ENCODE measurements around the gene CDH24.

The CDH24 gene

GRCh38 chr14:23043145-23043544, 14.2 kb downstream of the CDH24 start:
- DNase-seq = no peak

- DNase-seq = no peak
Measured at GRCh38 chr14:23042162-23042965, 15.0 kb downstream of the CDH24 start, which contains the start of gene PSMB11. TSS of gene PSMB11 (plus strand) at chr14:23042212. CDS start at chr14:23042226, 14 bp downstream.

- DNase-seq = no peak
Measured at GRCh38 chr14:23041729-23042128, 15.6 kb downstream of the CDH24 start.

GRCh38 chr14:23040100-23040499, 17.2 kb downstream of the CDH24 start:
- no peak for DNase-seq

- no peak for DNase-seq
Measured at GRCh38 chr14:23035303-23036144, 21.8 kb downstream of the CDH24 start.

- no peak for DNase-seq
Measured at GRCh38 chr14:23034498-23035302, 22.6 kb downstream of the CDH24 start, which contains the start of gene PSMB5. TSS of gene PSMB5 (minus strand) at chr14:23034900. CDS start at chr14:23034881, 19 bp downstream.

GRCh38 chr14:23033801-23034497, 23.4 kb downstream of the CDH24 start:
- DNase-seq = no peak

- no peak for DNase-seq
Measured at GRCh38 chr14:23033251-23033727, 24.0 kb downstream of the CDH24 start.

- no peak for DNase-seq
Measured at GRCh38 chr14:23030936-23031335, 26.4 kb downstream of the CDH24 start.

GRCh38 chr14:23028799-23029198, 28.5 kb downstream of the CDH24 start:
- DNase-seq = peak; percentile 19 to 34

GRCh38 chr14:23025151-23025814, 32.0 kb downstream of the CDH24 start:
- no peak for DNase-seq

GRCh38 chr14:23024612-23025075, 32.7 kb downstream of the CDH24 start:
- no peak for DNase-seq

GRCh38 chr14:23023795-23024152, 33.5 kb downstream of the CDH24 start:
- DNase-seq = no peak

GRCh38 chr14:23023022-23023794, 34.1 kb downstream of the CDH24 start:
- no peak for DNase-seq

GRCh38 chr14:23021889-23022442, 35.4 kb downstream of the CDH24 start:
- DNase-seq = no peak

GRCh38 chr14:23021434-23021833, 35.9 kb downstream of the CDH24 start:
- DNase-seq = no peak

- no peak for DNase-seq
Measured at GRCh38 chr14:23020143-23021128, 36.9 kb downstream of the CDH24 start.

GRCh38 chr14:23018107-23018506, 39.2 kb downstream of the CDH24 start:
- DNase-seq = no peak

- no peak for DNase-seq
Measured at GRCh38 chr14:23017091-23017490, 40.2 kb downstream of the CDH24 start.

All from Kasumi-1 (cell line).